ENCODE measurements around the gene CNBP.
"Not testable (repeated sequence)": the region's sequence is repeated elsewhere in the genome, so short reads cannot be mapped to it uniquely, and the experiment has no call there.

Gene CNBP
- long read RNA-seq, donor 1, transcript CNBP-204 (5 exons, 1,641 nt): minor isoform, 27 of 280 reads
- long read RNA-seq, donor 1, transcript CNBP-201 (5 exons, 1,664 nt): major isoform, 111 of 280 reads
- long read RNA-seq, donor 1, transcript CNBP-207 (5 exons, 1,626 nt): minor isoform, 91 of 280 reads
- long read RNA-seq, donor 1, partial matches to known transcripts: 6 of 280 reads
- long read RNA-seq, donor 1, other reads (novel, unspliced or antisense): 32 of 280 reads
- long read RNA-seq, donor 2, transcript CNBP-204 (5 exons, 1,641 nt): minor isoform, 20 of 180 reads
- long read RNA-seq, donor 2, transcript CNBP-201 (5 exons, 1,664 nt): major isoform, 64 of 180 reads
- long read RNA-seq, donor 2, transcript CNBP-207 (5 exons, 1,626 nt): major isoform, 64 of 180 reads
- long read RNA-seq, donor 2, partial matches to known transcripts: 5 of 180 reads
- long read RNA-seq, donor 2, other reads (novel, unspliced or antisense): 20 of 180 reads
- long read RNA-seq, donor 3, transcript CNBP-204 (5 exons, 1,641 nt): minor isoform, 7 of 106 reads
- long read RNA-seq, donor 3, transcript CNBP-207 (5 exons, 1,626 nt): minor isoform, 34 of 106 reads
- long read RNA-seq, donor 3, transcript CNBP-201 (5 exons, 1,664 nt): major isoform, 38 of 106 reads
- long read RNA-seq, donor 3, partial matches to known transcripts: 12 of 106 reads
- long read RNA-seq, donor 3, other reads (novel, unspliced or antisense): 6 of 106 reads
- long read RNA-seq, donor 4, transcript CNBP-207 (5 exons, 1,626 nt): minor isoform, 53 of 172 reads
- long read RNA-seq, donor 4, transcript CNBP-201 (5 exons, 1,664 nt): major isoform, 54 of 172 reads
- long read RNA-seq, donor 4, transcript CNBP-204 (5 exons, 1,641 nt): minor isoform, 16 of 172 reads
- long read RNA-seq, donor 4, partial matches to known transcripts: 13 of 172 reads
- long read RNA-seq, donor 4, other reads (novel, unspliced or antisense): 26 of 172 reads
- long read RNA-seq, donor 5, transcript CNBP-209 (2 exons, 641 nt): minor isoform, 5 of 188 reads
- long read RNA-seq, donor 5, transcript CNBP-201 (5 exons, 1,664 nt): major isoform, 79 of 188 reads
- long read RNA-seq, donor 5, transcript CNBP-207 (5 exons, 1,626 nt): minor isoform, 52 of 188 reads
- long read RNA-seq, donor 5, transcript CNBP-204 (5 exons, 1,641 nt): minor isoform, 27 of 188 reads
- long read RNA-seq, donor 5, partial matches to known transcripts: 6 of 188 reads
- long read RNA-seq, donor 5, other reads (novel, unspliced or antisense): 18 of 188 reads
- long read RNA-seq, donor 6, transcript CNBP-204 (5 exons, 1,641 nt): minor isoform, 17 of 164 reads
- long read RNA-seq, donor 6, transcript CNBP-201 (5 exons, 1,664 nt): major isoform, 60 of 164 reads
- long read RNA-seq, donor 6, transcript CNBP-207 (5 exons, 1,626 nt): minor isoform, 58 of 164 reads
- long read RNA-seq, donor 6, partial matches to known transcripts: 9 of 164 reads
- long read RNA-seq, donor 6, other reads (novel, unspliced or antisense): 10 of 164 reads
- long read RNA-seq, donor 7, transcript CNBP-208 (5 exons, 1,549 nt): minor isoform, 6 of 316 reads
- long read RNA-seq, donor 7, transcript CNBP-204 (5 exons, 1,641 nt): minor isoform, 28 of 316 reads
- long read RNA-seq, donor 7, transcript CNBP-201 (5 exons, 1,664 nt): minor isoform, 102 of 316 reads
- long read RNA-seq, donor 7, transcript CNBP-207 (5 exons, 1,626 nt): major isoform, 105 of 316 reads
- long read RNA-seq, donor 7, partial matches to known transcripts: 24 of 316 reads
- long read RNA-seq, donor 7, other reads (novel, unspliced or antisense): 43 of 316 reads
- long read RNA-seq, donor 8, transcript CNBP-207 (5 exons, 1,626 nt): minor isoform, 71 of 208 reads
- long read RNA-seq, donor 8, transcript CNBP-201 (5 exons, 1,664 nt): major isoform, 73 of 208 reads
- long read RNA-seq, donor 8, transcript CNBP-204 (5 exons, 1,641 nt): minor isoform, 17 of 208 reads
- long read RNA-seq, donor 8, partial matches to known transcripts: 10 of 208 reads
- long read RNA-seq, donor 8, other reads (novel, unspliced or antisense): 30 of 208 reads

- DNase-seq: peak; percentile 99
Observed at GRCh38 chr3:129183569-129184395, at the start of gene CNBP. TSS of gene CNBP (minus strand) at chr3:129183896. CDS start at chr3:129171757, 12,139 bp downstream.

GRCh38 chr3:129231331-129232119, 47.8 kb upstream of the CNBP start:
- no peak for DNase-seq

GRCh38 chr3:129230311-129231019, 46.8 kb upstream of the CNBP start:
- DNase-seq: no peak

- peak; percentile 35 for DNase-seq
Observed at GRCh38 chr3:129228891-129229585, 45.3 kb upstream of the CNBP start.

GRCh38 chr3:129226374-129226773, 42.7 kb upstream of the CNBP start:
- DNase-seq: no peak

- DNase-seq: no peak
Observed at GRCh38 chr3:129224984-129225393, 41.3 kb upstream of the CNBP start.

GRCh38 chr3:129224387-129224786, 40.7 kb upstream of the CNBP start:
- not testable (repeated sequence) for DNase-seq

GRCh38 chr3:129218742-129219141, 35.0 kb upstream of the CNBP start:
- no peak for DNase-seq

GRCh38 chr3:129213238-129213637, 29.5 kb upstream of the CNBP start:
- no peak for DNase-seq

- DNase-seq: no peak
Observed at GRCh38 chr3:129211772-129212171, 28.1 kb upstream of the CNBP start.

- DNase-seq: no peak
Observed at GRCh38 chr3:129211345-129211744, 27.6 kb upstream of the CNBP start.

GRCh38 chr3:129207479-129207878, 23.8 kb upstream of the CNBP start:
- peak; percentile 17 for DNase-seq

- DNase-seq: no peak
Observed at GRCh38 chr3:129205109-129205832, 21.6 kb upstream of the CNBP start.

- no peak for DNase-seq
Observed at GRCh38 chr3:129204473-129204872, 20.8 kb upstream of the CNBP start.

GRCh38 chr3:129199366-129199765, 15.7 kb upstream of the CNBP start:
- no peak for DNase-seq

- no peak for DNase-seq
Observed at GRCh38 chr3:129197321-129197720, 13.6 kb upstream of the CNBP start.

GRCh38 chr3:129196601-129197000, 12.9 kb upstream of the CNBP start:
- no peak for DNase-seq

Data from right kidney (tissue), 9 donors.